ENCODE results near the gene TP53TG5.

Gene TP53TG5

DNA sequence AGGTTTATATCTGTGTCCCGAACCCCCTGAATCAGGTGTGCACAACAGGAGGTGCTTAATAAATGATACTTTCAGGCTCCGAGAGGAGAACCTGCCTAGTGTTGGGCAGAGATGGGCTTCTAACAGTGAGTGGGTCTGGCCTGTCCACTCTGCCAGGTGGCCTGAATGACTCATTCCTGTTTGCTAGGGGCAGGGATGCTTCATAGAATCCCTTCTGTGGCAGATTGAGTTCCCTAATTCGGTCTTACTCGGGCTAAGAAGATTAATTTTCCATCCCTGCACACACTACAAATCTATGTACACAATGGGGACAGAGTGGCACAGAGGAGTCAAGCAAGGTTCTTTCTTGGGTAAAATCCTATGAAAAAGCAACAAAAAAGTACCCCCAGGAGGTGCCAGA lies 49.7 kb downstream of the TP53TG5 start:
- DNase-seq (ENCODE audit: low read depth in 1 of 2, low spot score in 1 of 2) = no peak

DNA sequence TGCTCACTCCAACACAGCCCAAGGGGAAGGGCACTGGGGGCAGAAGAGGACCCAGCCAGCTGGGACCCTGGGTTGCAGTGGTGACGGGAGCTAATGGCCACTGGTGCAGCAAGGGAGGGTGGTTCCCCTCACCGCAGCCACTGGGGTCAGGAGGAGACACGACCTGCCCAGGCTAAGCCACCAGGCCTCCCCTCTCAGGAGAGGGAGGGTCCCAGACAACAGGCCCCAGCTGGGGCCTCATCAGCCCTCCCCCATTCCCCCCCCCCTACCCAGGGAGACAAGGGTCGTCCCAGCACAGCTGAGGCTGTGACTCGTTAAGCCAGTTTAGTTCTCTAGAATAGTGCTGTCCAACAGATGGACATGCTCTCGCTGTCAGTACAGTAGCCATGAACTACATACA lies 52.8 kb downstream of the TP53TG5 start:
- no peak for DNase-seq (ENCODE audit: low read depth in 1 of 2, low spot score in 1 of 2)

DNA sequence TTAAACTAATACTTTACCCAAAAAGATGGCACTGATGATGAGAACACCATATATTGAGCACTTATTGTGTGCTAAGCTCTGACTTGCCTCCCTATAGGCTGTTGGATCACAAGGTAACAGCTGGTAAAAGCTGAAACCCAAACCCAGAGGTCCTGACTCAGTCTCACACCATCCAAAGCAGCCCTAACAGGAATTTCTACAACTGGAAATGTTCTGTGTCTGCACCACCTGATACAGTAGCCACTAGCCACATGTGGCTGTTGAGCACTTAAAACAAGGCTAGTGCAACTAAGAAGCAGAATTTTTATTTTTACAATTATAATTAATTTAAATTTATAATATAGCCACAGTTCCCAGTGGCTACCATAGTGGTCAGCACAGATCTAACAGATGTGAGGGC lies 54.4 kb downstream of the TP53TG5 start:
- DNase-seq (ENCODE audit: low read depth in 1 of 2, low spot score in 1 of 2) = no peak

DNA sequence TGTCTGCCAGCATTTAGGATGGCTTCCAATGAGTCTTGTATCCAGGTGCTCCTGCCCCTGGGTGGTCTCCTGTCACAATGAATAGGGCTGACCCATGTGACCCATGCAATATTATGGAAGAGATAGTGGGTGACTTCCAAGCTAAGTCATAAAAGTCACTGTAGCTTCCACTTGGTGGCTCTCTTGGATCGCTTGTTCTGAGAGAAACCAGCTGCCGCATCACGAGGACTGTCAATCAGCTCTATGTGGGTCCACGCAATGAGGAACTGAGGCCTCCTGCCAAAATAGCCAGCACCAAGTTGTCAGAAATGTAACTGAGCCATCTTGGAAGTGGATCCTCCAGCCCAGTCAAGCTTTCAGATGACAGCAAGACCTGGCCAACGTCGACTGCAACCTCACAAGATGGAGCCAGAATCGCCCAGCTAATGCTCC lies 55.2 kb downstream of the TP53TG5 start:
- no peak for DNase-seq (ENCODE audit: low read depth in 1 of 2, low spot score in 1 of 2)

Data from activated T-helper 1 cell treated with anti-CD3 and anti-CD28 coated beads, Interleukin-2, amount 50 U/mL, for 16 hours (primary cell).